Urothelium cell line (cell line): ENCODE data around the gene CALML5.

Experiments used
- DNase-seq: peaks from one replicate; pipeline ENCODE4 v3.0.0; 2011; ENCODE audit warnings: low spot score, mixed read lengths
- FAIRE-seq: peaks from 2 replicates; lab custom pipeline; 2011; peaks lifted over from hg19 to GRCh38; lab: Jason Lieb, UNC

The CALML5 gene

GRCh38 chr10:5503477-5503835 is 4.1 kb upstream of the CALML5 start:
- FAIRE-seq (no peak), DNase-seq (no peak)

GRCh38 chr10:5502571-5503476 is 3.5 kb upstream of the CALML5 start:
- DNase-seq, result no peak
- peak; percentile 96 for FAIRE-seq

GRCh38 chr10:5502061-5502521 is 2.7 kb upstream of the CALML5 start:
- DNase-seq, result no peak
- no peak for FAIRE-seq

GRCh38 chr10:5500910-5501309 is 1.5 kb upstream of the CALML5 start:
- no peak for FAIRE-seq

GRCh38 chr10:5500162-5500670 is 846 bp upstream of the CALML5 start:
- FAIRE-seq, result no peak
- no peak for DNase-seq

More at GRCh38 chr10:5500910-5501309, 1.5 kb upstream of the CALML5 start:
- no peak for DNase-seq

GRCh38 chr10:5498791-5499492 is 428 bp downstream of the CALML5 start:
- DNase-seq (no peak), FAIRE-seq (no peak)

- DNase-seq, result no peak
- FAIRE-seq, result no peak
Measured at GRCh38 chr10:5497948-5498730, 1.2 kb downstream of the CALML5 start.

GRCh38 chr10:5497289-5497688 is 2.1 kb downstream of the CALML5 start:
- no peak for FAIRE-seq
- no peak for DNase-seq

GRCh38 chr10:5496261-5497250 is 2.8 kb downstream of the CALML5 start:
- no peak for DNase-seq
- no peak for FAIRE-seq

GRCh38 chr10:5494611-5495010 is 4.8 kb downstream of the CALML5 start:
- FAIRE-seq (no peak), DNase-seq (no peak)

GRCh38 chr10:5493691-5494090 is 5.7 kb downstream of the CALML5 start:
- no peak for FAIRE-seq
- no peak for DNase-seq

- no peak for FAIRE-seq
- DNase-seq, result no peak
Measured at GRCh38 chr10:5492929-5493576, 6.3 kb downstream of the CALML5 start.

- FAIRE-seq, result no peak
- no peak for DNase-seq
Measured at GRCh38 chr10:5492322-5492855, 7.0 kb downstream of the CALML5 start.

- no peak for FAIRE-seq
- no peak for DNase-seq
Measured at GRCh38 chr10:5491477-5491876, 7.9 kb downstream of the CALML5 start.

- no peak for FAIRE-seq
- no peak for DNase-seq
Measured at GRCh38 chr10:5490698-5491464, 8.5 kb downstream of the CALML5 start.

GRCh38 chr10:5490032-5490431 is 9.3 kb downstream of the CALML5 start:
- no peak for DNase-seq
- FAIRE-seq, result no peak

- no peak for DNase-seq
- FAIRE-seq, result no peak
Measured at GRCh38 chr10:5488272-5489161, 10.9 kb downstream of the CALML5 start.
